ENCODE results near the gene WIZ. TPM values are rescaled to one million over a fixed set of nuclear protein-coding genes. Genes with fewer than 3 reads are reported as not detected.
A peak's percentile ranks its signal among the peaks of the same experiment; 100 is the strongest.

Gene WIZ
- total and polyA plus RNA-seq, 2 experiments from 2014 or later, result 8.9 to 39.5 TPM

GRCh38 chr19:15452111-15453047 lies 2.6 kb upstream of the WIZ start:
- H3K4me3 ChIP-seq, result peak overlapping the region; percentile 66
- Mint-ChIP-seq H3K4me3 (peak overlapping the region; percentile 69), H3K36me3 (ENCODE audit: low read depth) (no peaks in the 10 kb centered on the region; the same call in 2 of the 3 replicates), H3K9me3 (no peaks in the 10 kb centered on the region; the same call in 1 of the 3 replicates), H3K4me1 (peaks cover 19% of the 10 kb centered on the region), H3K27me3 (ENCODE audit: insufficient read depth, low read depth, poor library complexity) (peaks cover 43% of the 10 kb centered on the region), H3K27ac (no peak overlapping the region)
- peak overlapping the region; percentile 91 for H3K4me2 ChIP-seq
- peaks cover 44% of the 10 kb centered on the region for H3K27me3 ChIP-seq (ENCODE audit: insufficient read depth)
- no peak overlapping the region for H3K27ac ChIP-seq (ENCODE audit: low read depth)
- H3K4me1 ChIP-seq (ENCODE audit: insufficient read depth), result peaks cover 21% of the 10 kb centered on the region
- ATAC-seq (peak; percentile 59), DNase-seq (ENCODE audit: low spot score) (peak; percentile 99)
- TF ChIP-seq CREB1 (CRISPR knock-in tag; IDR thresholded peaks at IDR 0.05; ENCODE audit: low read depth) (peak; percentile 73), POLR2AphosphoS5 (IDR thresholded peaks at IDR 0.05; ENCODE audit: low read depth) (peak; percentile 49; the same call in 1 of the 2 replicates), STAT1 (IDR thresholded peaks at IDR 0.05; ENCODE audit: unreplicated experiment) (no peak), ZNF331 (CRISPR knock-in tag; IDR thresholded peaks at IDR 0.05; ENCODE audit: low read depth) (no peak), ZNF114 (CRISPR knock-in tag; IDR thresholded peaks at IDR 0.05) (no peak), NANOG (IDR thresholded peaks at IDR 0.05; ENCODE audit: borderline replicate concordance) (no peak), ZNF462 (CRISPR knock-in tag; IDR thresholded peaks at IDR 0.05) (no peak), REST (IDR thresholded peaks at IDR 0.05; ENCODE audit: unreplicated experiment) (no peak), EZH2phosphoT487 (IDR thresholded peaks at IDR 0.05; ENCODE audit: unreplicated experiment) (no peak), EZH2 (IDR thresholded peaks at IDR 0.05; ENCODE audit: low read depth, unreplicated experiment) (no peak), JUNB (IDR thresholded peaks at IDR 0.05; ENCODE audit: unreplicated experiment) (no peak)
- TF ChIP-seq, protein P1, sequence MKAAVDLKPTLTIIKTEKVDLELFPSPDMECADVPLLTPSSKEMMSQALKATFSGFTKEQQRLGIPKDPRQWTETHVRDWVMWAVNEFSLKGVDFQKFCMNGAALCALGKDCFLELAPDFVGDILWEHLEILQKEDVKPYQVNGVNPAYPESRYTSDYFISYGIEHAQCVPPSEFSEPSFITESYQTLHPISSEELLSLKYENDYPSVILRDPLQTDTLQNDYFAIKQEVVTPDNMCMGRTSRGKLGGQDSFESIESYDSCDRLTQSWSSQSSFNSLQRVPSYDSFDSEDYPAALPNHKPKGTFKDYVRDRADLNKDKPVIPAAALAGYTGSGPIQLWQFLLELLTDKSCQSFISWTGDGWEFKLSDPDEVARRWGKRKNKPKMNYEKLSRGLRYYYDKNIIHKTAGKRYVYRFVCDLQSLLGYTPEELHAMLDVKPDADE (IDR thresholded peaks at IDR 0.05), result no peak
- TF ChIP-seq, protein P2, sequence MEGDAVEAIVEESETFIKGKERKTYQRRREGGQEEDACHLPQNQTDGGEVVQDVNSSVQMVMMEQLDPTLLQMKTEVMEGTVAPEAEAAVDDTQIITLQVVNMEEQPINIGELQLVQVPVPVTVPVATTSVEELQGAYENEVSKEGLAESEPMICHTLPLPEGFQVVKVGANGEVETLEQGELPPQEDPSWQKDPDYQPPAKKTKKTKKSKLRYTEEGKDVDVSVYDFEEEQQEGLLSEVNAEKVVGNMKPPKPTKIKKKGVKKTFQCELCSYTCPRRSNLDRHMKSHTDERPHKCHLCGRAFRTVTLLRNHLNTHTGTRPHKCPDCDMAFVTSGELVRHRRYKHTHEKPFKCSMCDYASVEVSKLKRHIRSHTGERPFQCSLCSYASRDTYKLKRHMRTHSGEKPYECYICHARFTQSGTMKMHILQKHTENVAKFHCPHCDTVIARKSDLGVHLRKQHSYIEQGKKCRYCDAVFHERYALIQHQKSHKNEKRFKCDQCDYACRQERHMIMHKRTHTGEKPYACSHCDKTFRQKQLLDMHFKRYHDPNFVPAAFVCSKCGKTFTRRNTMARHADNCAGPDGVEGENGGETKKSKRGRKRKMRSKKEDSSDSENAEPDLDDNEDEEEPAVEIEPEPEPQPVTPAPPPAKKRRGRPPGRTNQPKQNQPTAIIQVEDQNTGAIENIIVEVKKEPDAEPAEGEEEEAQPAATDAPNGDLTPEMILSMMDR (conservative IDR thresholded peaks at IDR 0.05; ENCODE audit: low read depth in 2 of 2), result no peak
- no peaks in the 10 kb centered on the region for H3K36me3 ChIP-seq (ENCODE audit: insufficient read depth)
- H3K79me2 ChIP-seq (replicated peaks; ENCODE audit: insufficient read depth), result no peaks in the 10 kb centered on the region
- H3K9me2 ChIP-seq (ENCODE audit: insufficient read depth), result peaks cover 8% of the 10 kb centered on the region; the same call in 1 of the 2 replicates
- 0 out of 2 replicates have a peak, but pooled peaks cover 17% of the 10 kb centered on the region for H3F3A ChIP-seq (replicated peaks; ENCODE audit: low read depth)
- H4K20me1 ChIP-seq (replicated peaks; ENCODE audit: insufficient read depth), result no peaks in the 10 kb centered on the region
- peak overlapping the region; percentile 96 for H2AFZ ChIP-seq
